Stimulated activated CD8-positive, alpha-beta memory T cell treated with anti-CD3 and anti-CD28 coated beads, Interleukin-2, amount 100 ng/mL, for 1 hour (primary cell): Measurements from ENCODE around the gene NEK8.
A peak's percentile ranks its signal among the peaks of the same experiment; 100 is the strongest.
"Not testable (repeated sequence)": the region's sequence is repeated elsewhere in the genome, so short reads cannot be mapped to it uniquely, and the experiment has no call there.

ENCODE experiments used
- DNase-seq, 2 donors: peaks; one replicate each; pipeline ENCODE4 v3.0.0-alpha.2; 2020; ENCODE audit warnings: low read depth in 2 of 2

Gene NEK8

GRCh38 chr17:28710861-28711722 lies 17.5 kb upstream of the NEK8 start:
- DNase-seq: peak; percentile 71 to 81

DNA sequence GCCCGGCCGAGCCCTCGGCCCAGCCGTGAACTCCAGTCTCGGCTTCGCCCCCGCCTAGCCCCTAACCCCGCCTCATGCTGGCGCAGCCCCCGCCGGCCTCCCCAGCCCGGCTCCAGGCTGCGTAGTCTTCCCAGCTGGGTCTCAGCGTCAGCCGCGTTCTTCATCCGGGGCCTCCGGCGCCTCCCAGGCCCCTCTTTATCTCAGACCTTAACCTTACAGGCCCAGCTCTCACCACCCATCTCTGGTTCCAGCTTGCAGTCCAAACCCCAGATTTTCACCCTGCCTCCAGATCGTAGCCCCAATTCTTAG lies 16.9 kb upstream of the NEK8 start, which contains the start of gene PROCA1:
Gene PROCA1, minus strand, starts transcription at position 166 of the 309 bp plus-strand sequence. CDS start 228 bp downstream, outside the sequence.
- no peak for DNase-seq

- DNase-seq: peak in 1 of 2 donors; percentile 35
Observed at GRCh38 chr17:28712032-28712704, 16.4 kb upstream of the NEK8 start.

- no peak for DNase-seq
Observed at GRCh38 chr17:28712705-28713415, 15.7 kb upstream of the NEK8 start.

- DNase-seq: no peak
Observed at GRCh38 chr17:28714281-28714680, 14.3 kb upstream of the NEK8 start.

DNA sequence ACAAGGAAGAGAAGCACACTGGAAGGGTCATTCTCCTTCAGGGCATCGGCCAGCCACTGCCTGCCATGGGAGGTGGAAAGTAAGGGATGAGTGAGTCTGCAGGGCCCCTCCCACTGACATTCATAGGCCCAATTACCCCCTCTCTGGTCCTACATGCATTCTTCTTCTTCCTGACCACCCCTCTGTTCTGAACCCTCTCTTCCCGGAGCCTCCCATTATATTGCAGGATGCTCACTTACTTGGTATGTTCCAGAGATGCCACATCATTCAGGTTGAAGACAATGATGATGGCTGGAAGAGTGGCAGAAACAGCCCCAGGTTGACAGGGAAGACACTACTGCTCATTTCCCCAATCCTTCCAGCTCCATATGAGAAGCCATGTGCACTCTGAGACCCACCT lies 13.4 kb upstream of the NEK8 start:
- no peak for DNase-seq

DNA sequence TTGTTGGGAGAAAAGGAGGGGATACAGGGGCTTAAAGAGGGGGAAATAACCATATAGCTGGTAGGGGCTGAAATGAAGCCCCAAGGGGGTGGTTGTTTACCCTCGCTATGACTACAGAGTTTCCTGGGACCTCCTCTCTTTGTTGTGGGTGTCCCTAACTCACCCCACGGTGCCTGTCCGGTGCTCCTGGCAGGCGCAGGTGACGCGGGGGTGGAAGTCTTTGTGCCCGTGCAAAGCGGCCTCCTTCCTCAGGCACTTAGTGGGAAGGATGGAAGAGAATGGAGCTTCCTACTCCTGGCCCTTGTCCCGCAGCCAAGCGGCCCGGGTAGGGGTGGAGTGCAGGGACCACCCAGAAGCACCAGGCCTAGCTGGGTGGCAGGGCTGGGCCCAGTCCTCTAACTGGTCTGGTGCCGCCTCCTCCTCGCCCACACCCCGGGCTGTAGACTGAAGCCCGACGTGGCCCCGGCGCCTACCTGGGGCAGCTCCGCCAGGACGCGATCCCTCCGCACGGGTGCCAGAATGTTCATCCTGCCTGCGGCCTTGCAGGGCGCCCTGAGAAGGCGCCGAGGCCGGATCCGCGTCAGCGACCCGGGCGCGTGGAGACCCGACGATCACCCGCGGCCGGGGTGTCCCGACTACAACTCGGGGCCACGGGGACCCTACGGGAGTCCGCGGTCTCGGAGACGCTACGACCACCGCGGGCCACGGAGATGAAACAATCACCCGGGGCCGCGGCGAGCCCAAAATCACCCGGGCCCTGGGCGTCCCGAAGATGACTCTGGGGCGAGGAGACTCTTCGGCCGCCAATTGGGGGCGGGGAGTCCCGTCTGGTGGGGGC lies 11.6 kb upstream of the NEK8 start:
- no peak for DNase-seq

GRCh38 chr17:28717578-28718332 lies 10.8 kb upstream of the NEK8 start, which contains the start of gene RAB34:
RAB34 (minus strand) TSS chr17:28717868; CDS start chr17:28717266, 602 bp downstream.
- DNase-seq: no peak

- DNase-seq: no peak
Observed at GRCh38 chr17:28718333-28719020, 10.1 kb upstream of the NEK8 start.

- no peak for DNase-seq
Observed at GRCh38 chr17:28719021-28719433, 9.6 kb upstream of the NEK8 start.

DNA sequence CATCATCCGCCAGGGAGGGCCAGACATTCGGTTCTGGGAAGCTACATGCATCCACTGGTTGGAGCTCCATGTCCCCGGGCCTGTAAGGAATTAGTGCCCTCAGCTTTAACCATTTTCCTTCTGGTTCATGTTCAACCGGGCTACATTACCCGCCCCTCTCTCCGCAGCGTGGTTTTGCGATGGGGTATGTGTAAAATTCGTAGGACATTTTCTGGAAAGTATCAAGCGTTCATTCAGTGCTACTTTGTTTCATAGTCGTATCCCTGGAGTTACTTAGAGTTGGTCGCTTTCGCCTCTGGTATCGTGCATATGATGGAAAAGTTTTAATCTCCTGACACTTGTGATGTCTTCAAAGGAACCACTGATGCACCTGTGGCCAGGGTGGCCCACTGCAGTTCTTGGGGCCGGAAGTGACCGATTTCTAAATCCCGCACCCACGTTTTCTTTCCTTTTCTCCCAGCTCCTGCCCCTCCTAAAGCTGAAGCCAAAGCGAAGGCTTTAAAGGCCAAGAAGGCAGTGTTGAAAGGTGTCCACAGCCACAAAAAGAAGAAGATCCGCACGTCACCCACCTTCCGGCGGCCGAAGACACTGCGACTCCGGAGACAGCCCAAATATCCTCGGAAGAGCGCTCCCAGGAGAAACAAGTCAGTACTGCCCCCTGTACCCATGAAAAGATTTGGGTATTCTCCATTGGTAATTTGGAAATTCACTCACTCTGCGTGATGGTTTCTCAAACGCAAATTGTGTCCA lies 8.2 kb upstream of the NEK8 start:
- DNase-seq: no peak

DNA sequence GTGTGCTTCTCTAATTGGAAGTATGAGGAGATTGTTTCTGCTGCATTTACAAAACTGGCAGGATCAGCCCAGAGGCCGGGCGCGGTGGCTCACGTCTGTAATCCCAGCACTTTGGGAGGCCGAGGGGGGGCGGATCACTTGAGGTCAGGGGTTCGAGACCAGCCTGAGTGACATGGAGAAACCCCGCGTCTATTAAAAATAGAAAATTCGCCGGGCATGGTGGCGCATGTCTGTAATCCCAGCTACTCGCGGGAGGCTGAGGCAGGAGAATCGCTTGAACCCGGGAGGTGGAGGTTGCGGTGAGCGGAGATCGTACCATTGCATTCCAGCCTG lies 7.6 kb upstream of the NEK8 start:
- DNase-seq: not testable (repeated sequence)

DNA sequence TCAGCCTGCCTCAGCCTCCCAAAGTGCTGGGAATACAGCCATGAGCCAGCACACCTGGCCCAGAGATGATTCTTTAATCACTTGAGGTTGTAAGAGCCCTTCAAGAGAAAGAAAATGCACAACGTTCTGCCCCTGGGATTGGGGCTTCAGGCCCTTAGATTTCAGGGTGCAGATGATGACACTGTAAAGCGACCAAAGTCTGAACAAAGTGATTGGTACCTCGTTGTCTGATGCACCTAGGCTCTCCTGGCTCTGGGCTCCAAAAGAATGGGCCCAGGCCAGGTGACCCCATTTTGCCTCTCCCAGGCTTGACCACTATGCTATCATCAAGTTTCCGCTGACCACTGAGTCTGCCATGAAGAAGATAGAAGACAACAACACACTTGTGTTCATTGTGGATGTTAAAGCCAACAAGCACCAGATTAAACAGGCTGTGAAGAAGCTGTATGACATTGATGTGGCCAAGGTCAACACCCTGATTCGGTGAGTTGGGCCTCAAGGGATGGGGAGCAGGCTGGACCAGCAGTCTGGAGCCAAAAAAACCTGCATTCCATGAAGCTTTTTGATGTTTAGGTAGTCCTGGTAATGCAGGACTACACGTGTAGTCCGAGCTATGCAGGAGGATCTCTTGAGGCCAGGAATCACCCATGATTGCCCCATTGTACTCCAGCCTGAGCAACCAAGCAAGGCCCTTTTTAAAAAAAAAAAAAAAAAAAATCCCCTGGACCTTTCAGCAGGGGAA lies 6.0 kb upstream of the NEK8 start:
- no peak for DNase-seq

DNA sequence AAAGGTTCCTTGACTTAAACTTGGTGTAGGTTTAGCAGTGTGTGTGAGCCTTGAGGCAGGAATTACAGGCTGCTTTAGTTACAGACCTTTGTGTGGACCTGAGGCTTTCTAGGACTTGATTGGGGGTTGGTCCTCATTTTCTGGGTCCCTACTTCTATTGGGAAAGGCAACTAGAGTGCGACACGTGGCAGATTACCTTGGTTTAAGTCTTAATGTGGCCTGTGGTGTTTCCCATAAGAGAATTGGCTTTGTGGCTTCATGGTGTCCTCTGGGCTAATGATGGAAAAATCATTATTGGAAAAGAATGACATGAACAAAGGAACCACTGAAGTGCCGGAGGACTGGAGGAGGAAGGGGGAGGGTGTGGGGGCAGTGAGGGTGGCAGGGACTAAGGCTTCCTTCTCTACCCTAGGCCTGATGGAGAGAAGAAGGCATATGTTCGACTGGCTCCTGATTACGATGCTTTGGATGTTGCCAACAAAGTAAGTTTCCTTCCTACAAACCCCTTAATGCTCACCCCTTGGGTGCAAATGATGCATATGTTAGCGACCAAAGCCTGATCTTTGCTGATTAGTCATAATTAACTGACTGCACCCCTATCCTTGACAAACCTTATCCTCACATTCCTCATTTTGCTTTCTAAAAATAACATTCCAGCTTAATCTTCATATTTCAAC lies 5.3 kb upstream of the NEK8 start:
- DNase-seq: no peak

- not testable (repeated sequence) for DNase-seq
Observed at GRCh38 chr17:28723836-28724499, 4.6 kb upstream of the NEK8 start.

DNA sequence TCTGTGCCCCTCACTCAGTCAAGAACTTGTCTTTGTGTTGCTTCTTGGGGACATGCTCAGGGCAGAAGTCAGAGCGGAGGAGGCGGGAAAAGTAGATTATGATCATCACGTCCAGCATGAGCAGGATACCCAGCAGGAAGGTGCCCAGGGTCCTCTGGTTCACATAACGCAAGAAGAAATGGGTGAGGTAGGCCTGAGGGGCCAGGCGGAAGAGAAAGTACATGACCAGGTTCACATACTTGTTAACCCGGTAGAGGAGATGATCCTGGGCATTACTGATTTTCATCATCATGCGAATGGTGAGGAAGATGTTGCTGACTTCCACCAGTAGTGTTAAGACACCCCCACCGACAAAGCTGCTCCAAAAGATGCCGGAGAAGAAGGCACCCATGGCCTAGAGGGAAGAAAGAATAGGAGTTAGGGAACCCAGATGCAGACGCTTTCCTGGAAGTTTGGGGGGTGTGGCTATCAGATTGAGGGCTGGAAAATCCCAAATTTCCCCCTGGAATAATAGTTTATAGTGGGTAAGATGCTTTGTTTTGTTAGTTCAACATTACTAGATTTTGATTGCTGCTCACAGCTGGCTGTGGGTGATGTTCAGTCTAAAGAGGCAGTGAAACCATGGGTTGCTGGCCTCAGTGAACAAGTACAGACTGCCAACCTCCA lies 4.0 kb upstream of the NEK8 start:
- DNase-seq: no peak

- DNase-seq: no peak
Observed at GRCh38 chr17:28725166-28725659, 3.4 kb upstream of the NEK8 start.
